ENCODE data around the gene PACRG. TPM values are rescaled to one million over a fixed set of nuclear protein-coding genes. Genes with fewer than 3 reads are reported as not detected.

PACRG gene
- total RNA-seq, 5 donors from 2014 or later (not counting 1 experiment from before 2014, with no cell fraction given) = 0.20 to 3.0 (median 1.2) TPM; not detected in 1

- no peak for DNase-seq
- Histone ChIP-seq H3K4me3 (ENCODE audit: control insufficient read depth in 1 of 2, extremely low read depth in 1 of 2, low read length in 1 of 2) (no peak overlapping the region), H3K27ac (ENCODE audit: low read length) (no peak overlapping the region), H3K9me3 (no peaks in the 10 kb centered on the region), H3K36me3 (ENCODE audit: control insufficient read depth in 2 of 2, extremely low read depth in 1 of 2, insufficient read depth in 1 of 2, low read length in 1 of 2) (no peaks in the 10 kb centered on the region), H3K4me1 (ENCODE audit: control insufficient read depth in 1 of 2, extremely low read depth in 1 of 2, insufficient read depth in 2 of 2, low read length in 2 of 2) (no peaks in the 10 kb centered on the region), H3K27me3 (replicated peaks in 1 of 2; ENCODE audit: control insufficient read depth in 2 of 2, extremely low read depth in 1 of 2, insufficient read depth in 2 of 2, low read length in 1 of 2) (no peaks in the 10 kb centered on the region)
- H3K4me1 Mint-ChIP-seq = no peaks in the 10 kb centered on the region
- WGBS (ENCODE audit: insufficient coverage) = 86% methylated on average over 5 of the region's 11 CpGs
- H3K27ac Mint-ChIP-seq = no peak overlapping the region
- H3K4me3 Mint-ChIP-seq = no peak overlapping the region
- H3K9me3 Mint-ChIP-seq = peaks cover 4 to 9% (median 8%) of the 10 kb centered on the region in 3 donors
- no peak for ATAC-seq (replicated peaks in 1 of 4)
- ChIA-PET CTCF (no interaction called here), POLR2A (no interaction called here)
- no peaks in the 10 kb centered on the region for H3K36me3 Mint-ChIP-seq
- H3K27me3 Mint-ChIP-seq = no peaks in the 10 kb centered on the region
These were observed 326.0 kb downstream of the PACRG start for GRCh38 chr6:163053667-163054344.

- no peak for ATAC-seq (replicated peaks in 1 of 4)
- no peak overlapping the region for H3K27ac ChIP-seq (ENCODE audit: low read length)
- Mint-ChIP-seq H3K27ac (peak overlapping the region in 1 of 2 donors; percentile 11), H3K4me3 (no peak overlapping the region), H3K27me3 (no peaks in the 10 kb centered on the region), H3K9me3 (peaks cover 6 to 11% (median 9%) of the 10 kb centered on the region in 3 donors), H3K36me3 (no peaks in the 10 kb centered on the region), H3K4me1 (no peaks in the 10 kb centered on the region)
- WGBS (ENCODE audit: insufficient coverage) = 93% methylated on average over 2 of the region's 5 CpGs
- H3K27me3 ChIP-seq (replicated peaks in 1 of 2; ENCODE audit: control insufficient read depth in 2 of 2, extremely low read depth in 1 of 2, insufficient read depth in 2 of 2, low read length in 1 of 2) = no peaks in the 10 kb centered on the region
- no peaks in the 10 kb centered on the region for H3K36me3 ChIP-seq (ENCODE audit: control insufficient read depth in 2 of 2, extremely low read depth in 1 of 2, insufficient read depth in 1 of 2, low read length in 1 of 2)
- no peak for DNase-seq
- H3K9me3 ChIP-seq = no peaks in the 10 kb centered on the region
- ChIA-PET CTCF (no interaction called here), POLR2A (no interaction called here)
- no peaks in the 10 kb centered on the region for H3K4me1 ChIP-seq (ENCODE audit: control insufficient read depth in 1 of 2, extremely low read depth in 1 of 2, insufficient read depth in 2 of 2, low read length in 2 of 2)
- H3K4me3 ChIP-seq (ENCODE audit: control insufficient read depth in 1 of 2, extremely low read depth in 1 of 2, low read length in 1 of 2) = no peak overlapping the region
These were observed 326.9 kb downstream of the PACRG start for GRCh38 chr6:163054641-163055040.

- CTCF ChIA-PET = no interaction called here
- no peak overlapping the region for H3K4me3 Mint-ChIP-seq
- ATAC-seq (replicated peaks in 1 of 4) = no peak
These were observed 329.5 kb downstream of the PACRG start for GRCh38 chr6:163057260-163057659.

GRCh38 chr6:163062790-163063189 lies 335.0 kb downstream of the PACRG start:
- DNase-seq = no peak
- Mint-ChIP-seq H3K4me1 (no peaks in the 10 kb centered on the region), H3K36me3 (no peaks in the 10 kb centered on the region), H3K27ac (no peak overlapping the region), H3K4me3 (no peak overlapping the region), H3K9me3 (peaks cover 6 to 22% (median 7%) of the 10 kb centered on the region in 3 donors), H3K27me3 (no peaks in the 10 kb centered on the region)
- WGBS (ENCODE audit: insufficient coverage) = 84% methylated on average over 2 of the region's 2 CpGs
- no peak overlapping the region for H3K27ac ChIP-seq (ENCODE audit: low read length)
- no peaks in the 10 kb centered on the region for H3K36me3 ChIP-seq (ENCODE audit: control insufficient read depth in 2 of 2, extremely low read depth in 1 of 2, insufficient read depth in 1 of 2, low read length in 1 of 2)
- H3K27me3 ChIP-seq (replicated peaks in 1 of 2; ENCODE audit: control insufficient read depth in 2 of 2, extremely low read depth in 1 of 2, insufficient read depth in 2 of 2, low read length in 1 of 2) = no peaks in the 10 kb centered on the region
- no peaks in the 10 kb centered on the region for H3K4me1 ChIP-seq (ENCODE audit: control insufficient read depth in 1 of 2, extremely low read depth in 1 of 2, insufficient read depth in 2 of 2, low read length in 2 of 2)
- H3K4me3 ChIP-seq (ENCODE audit: control insufficient read depth in 1 of 2, extremely low read depth in 1 of 2, low read length in 1 of 2) = no peak overlapping the region
- no peaks in the 10 kb centered on the region for H3K9me3 ChIP-seq
- ATAC-seq (replicated peaks in 1 of 4) = no peak
- CTCF ChIA-PET = no interaction called here
- POLR2A ChIA-PET = no interaction called here

More at GRCh38 chr6:163057260-163057659, 329.5 kb downstream of the PACRG start:
- H3K9me3 ChIP-seq = no peaks in the 10 kb centered on the region
- H3K27ac ChIP-seq (ENCODE audit: low read length) = no peak overlapping the region
- WGBS (ENCODE audit: insufficient coverage) = 100% methylated on average over 1 of the region's 2 CpGs
- no peaks in the 10 kb centered on the region for H3K27me3 ChIP-seq (replicated peaks in 1 of 2; ENCODE audit: control insufficient read depth in 2 of 2, extremely low read depth in 1 of 2, insufficient read depth in 2 of 2, low read length in 1 of 2)
- no peaks in the 10 kb centered on the region for H3K4me1 Mint-ChIP-seq
- no peaks in the 10 kb centered on the region for H3K36me3 Mint-ChIP-seq
- DNase-seq = no peak
- H3K9me3 Mint-ChIP-seq = peaks cover 6 to 17% (median 6%) of the 10 kb centered on the region in 3 donors
- H3K27me3 Mint-ChIP-seq = no peaks in the 10 kb centered on the region
- H3K27ac Mint-ChIP-seq = no peak overlapping the region
- no peaks in the 10 kb centered on the region for H3K4me1 ChIP-seq (ENCODE audit: control insufficient read depth in 1 of 2, extremely low read depth in 1 of 2, insufficient read depth in 2 of 2, low read length in 2 of 2)
- no peaks in the 10 kb centered on the region for H3K36me3 ChIP-seq (ENCODE audit: control insufficient read depth in 2 of 2, extremely low read depth in 1 of 2, insufficient read depth in 1 of 2, low read length in 1 of 2)
- POLR2A ChIA-PET = no interaction called here
- no peak overlapping the region for H3K4me3 ChIP-seq (ENCODE audit: control insufficient read depth in 1 of 2, extremely low read depth in 1 of 2, low read length in 1 of 2)

GRCh38 chr6:163063561-163063960 lies 335.8 kb downstream of the PACRG start:
- no peak overlapping the region for H3K4me3 ChIP-seq (ENCODE audit: control insufficient read depth in 1 of 2, extremely low read depth in 1 of 2, low read length in 1 of 2)
- DNase-seq (no peak), ATAC-seq (replicated peaks in 1 of 4) (no peak)
- H3K9me3 Mint-ChIP-seq = peaks cover 6 to 22% (median 10%) of the 10 kb centered on the region in 3 donors
- H3K36me3 ChIP-seq (ENCODE audit: control insufficient read depth in 2 of 2, extremely low read depth in 1 of 2, insufficient read depth in 1 of 2, low read length in 1 of 2) = no peaks in the 10 kb centered on the region
- no peak overlapping the region for H3K27ac Mint-ChIP-seq
- H3K4me3 Mint-ChIP-seq = no peak overlapping the region
- H3K27me3 ChIP-seq (replicated peaks in 1 of 2; ENCODE audit: control insufficient read depth in 2 of 2, extremely low read depth in 1 of 2, insufficient read depth in 2 of 2, low read length in 1 of 2) = no peaks in the 10 kb centered on the region
- no peaks in the 10 kb centered on the region for H3K9me3 ChIP-seq
- H3K4me1 ChIP-seq (ENCODE audit: control insufficient read depth in 1 of 2, extremely low read depth in 1 of 2, insufficient read depth in 2 of 2, low read length in 2 of 2) = no peaks in the 10 kb centered on the region
- CTCF ChIA-PET = no interaction called here
- 100% methylated on average over 1 of the region's 6 CpGs for WGBS (ENCODE audit: insufficient coverage)
- POLR2A ChIA-PET = no interaction called here
- H3K36me3 Mint-ChIP-seq = no peaks in the 10 kb centered on the region
- no peaks in the 10 kb centered on the region for H3K4me1 Mint-ChIP-seq
- H3K27me3 Mint-ChIP-seq = no peaks in the 10 kb centered on the region
- no peak overlapping the region for H3K27ac ChIP-seq (ENCODE audit: low read length)

- no CpG with 5 or more reads among the region's 5 CpGs for WGBS (ENCODE audit: insufficient coverage)
- no peak overlapping the region for H3K4me3 Mint-ChIP-seq
- Histone ChIP-seq H3K4me1 (ENCODE audit: control insufficient read depth in 1 of 2, extremely low read depth in 1 of 2, insufficient read depth in 2 of 2, low read length in 2 of 2) (no peaks in the 10 kb centered on the region), H3K9me3 (no peaks in the 10 kb centered on the region), H3K27ac (ENCODE audit: low read length) (no peak overlapping the region), H3K36me3 (ENCODE audit: control insufficient read depth in 2 of 2, extremely low read depth in 1 of 2, insufficient read depth in 1 of 2, low read length in 1 of 2) (no peaks in the 10 kb centered on the region), H3K4me3 (ENCODE audit: control insufficient read depth in 1 of 2, extremely low read depth in 1 of 2, low read length in 1 of 2) (no peak overlapping the region), H3K27me3 (replicated peaks in 1 of 2; ENCODE audit: control insufficient read depth in 2 of 2, extremely low read depth in 1 of 2, insufficient read depth in 2 of 2, low read length in 1 of 2) (no peaks in the 10 kb centered on the region)
- no peaks in the 10 kb centered on the region for H3K27me3 Mint-ChIP-seq
- ATAC-seq (replicated peaks in 1 of 4) = no peak
- peaks cover 3 to 22% (median 10%) of the 10 kb centered on the region in 3 donors for H3K9me3 Mint-ChIP-seq
- H3K4me1 Mint-ChIP-seq = no peaks in the 10 kb centered on the region
- CTCF ChIA-PET = no interaction called here
- POLR2A ChIA-PET = no interaction called here
- H3K36me3 Mint-ChIP-seq = no peaks in the 10 kb centered on the region
- no peak for DNase-seq
- H3K27ac Mint-ChIP-seq = no peak overlapping the region
These were observed 336.6 kb downstream of the PACRG start for GRCh38 chr6:163064397-163064796.

GRCh38 chr6:163066200-163066599 lies 338.4 kb downstream of the PACRG start:
- Mint-ChIP-seq H3K27ac (no peak overlapping the region), H3K27me3 (no peaks in the 10 kb centered on the region), H3K4me1 (no peaks in the 10 kb centered on the region), H3K4me3 (no peak overlapping the region), H3K9me3 (peaks cover 4 to 22% (median 10%) of the 10 kb centered on the region in 3 donors), H3K36me3 (no peaks in the 10 kb centered on the region)
- no peak overlapping the region for H3K27ac ChIP-seq (ENCODE audit: low read length)
- DNase-seq (no peak), ATAC-seq (replicated peaks in 1 of 4) (no peak)
- WGBS (ENCODE audit: insufficient coverage) = 79% methylated on average over 3 of the region's 3 CpGs
- ChIA-PET POLR2A (no interaction called here), CTCF (no interaction called here)
- H3K4me3 ChIP-seq (ENCODE audit: control insufficient read depth in 1 of 2, extremely low read depth in 1 of 2, low read length in 1 of 2) = no peak overlapping the region
- H3K36me3 ChIP-seq (ENCODE audit: control insufficient read depth in 2 of 2, extremely low read depth in 1 of 2, insufficient read depth in 1 of 2, low read length in 1 of 2) = no peaks in the 10 kb centered on the region
- no peaks in the 10 kb centered on the region for H3K4me1 ChIP-seq (ENCODE audit: control insufficient read depth in 1 of 2, extremely low read depth in 1 of 2, insufficient read depth in 2 of 2, low read length in 2 of 2)
- H3K9me3 ChIP-seq = no peaks in the 10 kb centered on the region
- H3K27me3 ChIP-seq (replicated peaks in 1 of 2; ENCODE audit: control insufficient read depth in 2 of 2, extremely low read depth in 1 of 2, insufficient read depth in 2 of 2, low read length in 1 of 2) = no peaks in the 10 kb centered on the region
